ENCODE results near the gene TNRC6B. TPM values are rescaled to one million over a fixed set of nuclear protein-coding genes. Genes with fewer than 3 reads are reported as not detected.

Gene TNRC6B
- total and polyA plus RNA-seq, 5 donors from 2014 or later, result 50.6 to 144 (median 72.6) TPM

DNA sequence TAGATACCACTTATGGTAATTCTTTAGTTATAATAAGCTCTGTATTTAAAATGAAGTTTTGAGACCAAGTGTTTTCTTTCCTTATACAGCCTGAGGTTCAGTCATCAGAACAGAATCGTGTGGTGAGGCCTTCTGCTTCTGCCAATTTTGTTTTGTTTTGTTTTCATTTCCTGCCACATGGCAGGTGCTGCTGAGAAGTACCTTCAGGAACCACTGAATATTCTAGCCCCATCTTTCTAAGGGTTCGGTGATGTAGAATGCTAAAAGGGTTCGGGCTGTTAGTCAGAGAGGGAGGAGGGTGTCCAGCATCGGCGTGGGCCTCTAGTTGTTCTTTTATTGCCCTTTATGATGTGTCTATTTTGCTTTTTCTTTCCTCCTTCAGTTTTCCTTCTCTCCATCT, 25.8 kb downstream of the TNRC6B start:
- H3K27me3 ChIP-seq (ENCODE audit: control insufficient read depth, insufficient read depth, low read length), result no peaks in the 10 kb centered on the region
- no peaks in the 10 kb centered on the region for H3K9me3 Mint-ChIP-seq
- DNase-seq, result peak in 2 of 3 donors; percentile 62 to 74
- H3K4me1 Mint-ChIP-seq, result peaks cover 38 to 74% (median 66%) of the 10 kb centered on the region in 4 donors
- peak overlapping the region; percentile 11 to 68 (median 52) for H3K4me3 Mint-ChIP-seq
- peaks cover 39% of the 10 kb centered on the region for H3K4me1 ChIP-seq (ENCODE audit: control insufficient read depth, insufficient read depth, low read length, poor library complexity, severe bottlenecking)
- peak overlapping the region; percentile 63 for H3K27ac ChIP-seq (ENCODE audit: insufficient read depth, low read length, poor library complexity, severe bottlenecking)
- H3K36me3 Mint-ChIP-seq, result peaks cover 4% of the 10 kb centered on the region
- H3K27me3 Mint-ChIP-seq, result no peaks in the 10 kb centered on the region
- H3K4me3 ChIP-seq (ENCODE audit: low read depth, low read length), result peak overlapping the region; percentile 52
- peaks cover 7% of the 10 kb centered on the region for H3K36me3 ChIP-seq (ENCODE audit: control insufficient read depth, insufficient read depth, low read length)
- H3K9me3 ChIP-seq (ENCODE audit: control insufficient read depth in 2 of 2, low read length in 2 of 2), result no peaks in the 10 kb centered on the region
- H3K27ac Mint-ChIP-seq, result peak overlapping the region; percentile 87 to 96 (median 94)
- ATAC-seq (ENCODE audit: low read depth in 2 of 2), result peak; percentile 94 to 97

DNA sequence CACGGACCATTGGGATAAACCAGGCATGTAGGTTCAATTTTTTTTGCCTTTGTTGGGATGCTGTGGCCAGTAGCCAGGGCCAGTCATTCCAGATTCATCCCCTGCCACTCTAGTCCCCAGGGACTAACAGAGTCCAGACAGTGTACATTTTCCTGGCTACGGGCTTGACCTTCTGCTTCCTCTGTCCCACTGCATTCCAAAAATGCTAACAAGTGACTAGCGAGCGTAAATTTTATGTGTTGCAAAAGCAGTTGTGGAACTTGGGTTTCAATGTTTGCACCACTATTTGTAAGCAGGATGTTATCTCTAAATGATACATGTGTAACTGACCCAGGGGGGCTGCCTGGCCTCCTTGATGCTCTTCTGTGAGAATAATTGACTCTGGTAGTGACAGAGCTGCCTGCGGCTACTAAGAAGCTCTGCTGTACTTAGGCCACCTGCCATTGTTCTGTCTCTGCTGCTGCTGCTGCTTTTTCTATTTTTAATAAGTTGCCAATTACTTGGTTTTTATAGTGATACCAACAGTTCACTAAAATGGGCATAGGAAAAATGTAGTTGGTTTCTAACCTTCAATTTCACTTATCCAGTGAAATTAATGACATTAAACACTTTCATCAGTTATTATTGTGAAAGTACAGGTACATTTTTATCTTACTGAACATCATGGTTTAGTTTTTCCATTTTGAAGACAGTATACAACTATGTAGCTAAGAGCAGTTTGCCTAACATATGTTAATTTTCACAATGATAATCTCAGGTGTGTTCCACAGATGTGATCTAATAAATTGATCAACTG, 26.8 kb downstream of the TNRC6B start:
- Histone ChIP-seq H3K27me3 (ENCODE audit: control insufficient read depth, insufficient read depth, low read length) (no peaks in the 10 kb centered on the region), H3K36me3 (ENCODE audit: control insufficient read depth, insufficient read depth, low read length) (peaks cover 7% of the 10 kb centered on the region), H3K4me1 (ENCODE audit: control insufficient read depth, insufficient read depth, low read length, poor library complexity, severe bottlenecking) (peaks cover 41% of the 10 kb centered on the region), H3K27ac (ENCODE audit: insufficient read depth, low read length, poor library complexity, severe bottlenecking) (no peak overlapping the region), H3K4me3 (ENCODE audit: low read depth, low read length) (peak overlapping the region; percentile 52), H3K9me3 (ENCODE audit: control insufficient read depth in 2 of 2, low read length in 2 of 2) (no peaks in the 10 kb centered on the region)
- Mint-ChIP-seq H3K27ac (peak overlapping the region; percentile 41 to 94 (median 87)), H3K9me3 (no peaks in the 10 kb centered on the region), H3K4me1 (peaks cover 34 to 74% (median 62%) of the 10 kb centered on the region in 4 donors), H3K4me3 (peak overlapping the region in 2 of 4 donors; percentile 38 to 68), H3K27me3 (no peaks in the 10 kb centered on the region), H3K36me3 (peaks cover 4% of the 10 kb centered on the region)
- ATAC-seq (ENCODE audit: low read depth in 2 of 2) (no peak), DNase-seq (no peak)

DNA sequence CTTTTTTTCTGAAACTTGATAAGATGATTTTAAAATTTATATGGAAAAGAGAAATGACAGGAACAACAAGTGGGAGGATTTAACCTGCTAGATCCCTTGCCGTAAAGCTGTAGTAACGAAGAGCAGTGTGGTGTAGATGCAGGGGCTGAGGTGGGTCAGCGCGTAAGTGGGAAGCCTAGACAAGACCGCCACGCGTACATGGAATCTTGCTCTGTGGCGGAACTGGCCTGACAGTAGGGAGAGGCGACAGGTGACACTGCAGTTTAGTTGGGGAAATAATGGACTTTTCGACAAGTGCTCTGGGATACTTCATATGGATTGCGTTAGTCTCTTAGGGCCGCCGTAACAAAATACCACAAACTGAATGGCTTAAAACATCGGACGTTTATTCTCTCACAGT, 28.8 kb downstream of the TNRC6B start:
- peaks cover 4% of the 10 kb centered on the region for H3K36me3 Mint-ChIP-seq
- peaks cover 47% of the 10 kb centered on the region for H3K4me1 ChIP-seq (ENCODE audit: control insufficient read depth, insufficient read depth, low read length, poor library complexity, severe bottlenecking)
- no peaks in the 10 kb centered on the region for H3K9me3 ChIP-seq (ENCODE audit: control insufficient read depth in 2 of 2, low read length in 2 of 2)
- H3K36me3 ChIP-seq (ENCODE audit: control insufficient read depth, insufficient read depth, low read length), result peaks cover 5% of the 10 kb centered on the region
- peak overlapping the region; percentile 32 to 67 (median 59) for H3K27ac Mint-ChIP-seq
- H3K4me1 Mint-ChIP-seq, result peaks cover 46 to 86% (median 70%) of the 10 kb centered on the region in 4 donors
- no peaks in the 10 kb centered on the region for H3K27me3 Mint-ChIP-seq
- H3K27ac ChIP-seq (ENCODE audit: insufficient read depth, low read length, poor library complexity, severe bottlenecking), result no peak overlapping the region
- H3K9me3 Mint-ChIP-seq, result no peaks in the 10 kb centered on the region
- ATAC-seq (ENCODE audit: low read depth in 2 of 2) (no peak), DNase-seq (no peak)
- H3K4me3 Mint-ChIP-seq, result no peak overlapping the region
- H3K27me3 ChIP-seq (ENCODE audit: control insufficient read depth, insufficient read depth, low read length), result no peaks in the 10 kb centered on the region
- H3K4me3 ChIP-seq (ENCODE audit: low read depth, low read length), result no peak overlapping the region

DNA sequence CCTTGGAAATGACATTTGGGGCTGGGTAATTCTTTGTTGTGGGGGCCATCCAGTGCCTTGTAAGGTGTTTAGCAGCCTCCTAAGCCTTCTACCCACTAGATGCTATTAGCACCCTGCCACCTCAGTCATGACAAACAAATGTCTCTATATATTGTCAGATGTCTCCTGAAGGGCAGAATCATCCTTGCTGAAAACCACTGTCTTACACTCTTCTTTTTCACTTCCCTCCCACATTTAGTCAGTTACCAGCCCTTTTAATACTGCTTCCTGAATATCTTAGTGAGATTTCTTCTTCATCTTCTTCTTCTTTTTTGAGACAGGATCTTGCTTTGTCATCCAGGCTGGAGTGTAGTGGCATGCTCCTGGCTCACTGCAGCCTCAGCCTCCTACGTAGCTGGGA, 33.1 kb downstream of the TNRC6B start:
- Histone ChIP-seq H3K27me3 (ENCODE audit: control insufficient read depth, insufficient read depth, low read length) (no peaks in the 10 kb centered on the region), H3K27ac (ENCODE audit: insufficient read depth, low read length, poor library complexity, severe bottlenecking) (no peak overlapping the region), H3K4me3 (ENCODE audit: low read depth, low read length) (no peak overlapping the region), H3K4me1 (ENCODE audit: control insufficient read depth, insufficient read depth, low read length, poor library complexity, severe bottlenecking) (peaks cover 37% of the 10 kb centered on the region), H3K36me3 (ENCODE audit: control insufficient read depth, insufficient read depth, low read length) (peaks cover 10% of the 10 kb centered on the region), H3K9me3 (ENCODE audit: control insufficient read depth in 2 of 2, low read length in 2 of 2) (no peaks in the 10 kb centered on the region)
- DNase-seq, result no peak
- peaks cover 53 to 90% (median 65%) of the 10 kb centered on the region in 4 donors for H3K4me1 Mint-ChIP-seq
- H3K4me3 Mint-ChIP-seq, result no peak overlapping the region
- H3K27ac Mint-ChIP-seq, result peak overlapping the region in 2 of 3 donors; percentile 59 to 67
- no peaks in the 10 kb centered on the region for H3K9me3 Mint-ChIP-seq
- peak; percentile 23 to 49 for ATAC-seq (ENCODE audit: low read depth in 2 of 2)
- H3K36me3 Mint-ChIP-seq, result peaks cover 9% of the 10 kb centered on the region
- H3K27me3 Mint-ChIP-seq, result no peaks in the 10 kb centered on the region

DNA sequence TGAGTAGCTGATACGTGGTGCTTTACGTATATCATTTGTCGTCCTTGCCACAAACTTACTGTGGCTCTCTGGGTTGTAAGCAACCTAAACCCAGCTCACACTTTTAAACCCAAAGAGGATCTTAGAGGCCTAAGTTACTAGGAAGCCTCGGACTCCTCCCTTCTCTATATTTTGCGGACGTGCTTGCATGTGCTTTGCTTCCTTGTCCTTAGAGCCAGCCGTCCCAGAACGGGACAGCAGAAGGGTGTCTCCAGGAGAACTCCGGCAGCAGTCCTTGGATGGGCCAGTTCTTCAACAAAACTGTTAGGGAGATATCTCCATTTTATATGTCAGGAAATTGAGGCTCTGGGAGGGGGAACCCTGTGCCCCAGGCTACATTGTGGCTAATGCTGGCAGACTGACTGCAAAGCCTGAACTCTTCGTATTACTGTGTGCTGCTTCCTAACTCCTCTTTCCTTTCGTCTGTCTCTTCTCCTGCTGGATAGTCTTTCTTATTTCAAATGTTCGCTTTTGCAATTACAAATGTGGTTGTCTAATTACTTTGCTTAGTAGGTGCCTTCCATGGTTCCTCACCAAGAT, 33.8 kb downstream of the TNRC6B start:
- no peak for ATAC-seq (ENCODE audit: low read depth in 2 of 2)
- H3K27ac Mint-ChIP-seq, result peak overlapping the region in 2 of 3 donors; percentile 59 to 90
- H3K4me3 Mint-ChIP-seq, result peak overlapping the region in 1 of 4 donors; percentile 27
- Histone ChIP-seq H3K27me3 (ENCODE audit: control insufficient read depth, insufficient read depth, low read length) (no peaks in the 10 kb centered on the region), H3K4me3 (ENCODE audit: low read depth, low read length) (no peak overlapping the region), H3K36me3 (ENCODE audit: control insufficient read depth, insufficient read depth, low read length) (peaks cover 8% of the 10 kb centered on the region), H3K4me1 (ENCODE audit: control insufficient read depth, insufficient read depth, low read length, poor library complexity, severe bottlenecking) (peaks cover 44% of the 10 kb centered on the region), H3K9me3 (ENCODE audit: control insufficient read depth in 2 of 2, low read length in 2 of 2) (no peaks in the 10 kb centered on the region), H3K27ac (ENCODE audit: insufficient read depth, low read length, poor library complexity, severe bottlenecking) (no peak overlapping the region)
- no peaks in the 10 kb centered on the region for H3K27me3 Mint-ChIP-seq
- no peaks in the 10 kb centered on the region for H3K9me3 Mint-ChIP-seq
- peaks cover 56 to 92% (median 67%) of the 10 kb centered on the region in 4 donors for H3K4me1 Mint-ChIP-seq
- no peak for DNase-seq
- H3K36me3 Mint-ChIP-seq, result peaks cover 10% of the 10 kb centered on the region

DNA sequence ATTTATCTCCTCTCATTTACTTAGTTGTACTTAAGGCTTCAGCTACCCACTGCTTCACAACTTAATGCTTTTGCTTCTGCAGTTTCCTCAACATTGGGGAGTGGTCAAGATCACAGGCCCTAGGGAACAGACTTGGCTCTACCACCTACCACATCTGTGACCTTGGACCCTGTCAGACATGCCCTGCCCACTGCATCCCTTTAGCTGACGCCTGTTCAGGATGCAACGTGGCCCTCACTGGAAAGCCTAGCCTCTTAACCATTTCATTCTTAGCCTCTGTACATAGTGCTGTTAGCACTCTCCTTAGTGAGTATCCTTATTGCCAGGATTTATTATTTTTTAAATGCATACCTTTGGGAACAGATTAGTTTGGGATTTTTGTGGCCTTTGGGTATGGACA, 34.4 kb downstream of the TNRC6B start:
- Mint-ChIP-seq H3K27me3 (no peaks in the 10 kb centered on the region), H3K4me3 (no peak overlapping the region), H3K9me3 (no peaks in the 10 kb centered on the region), H3K36me3 (peaks cover 10% of the 10 kb centered on the region), H3K27ac (peak overlapping the region in 2 of 3 donors; percentile 59 to 90), H3K4me1 (peaks cover 56 to 93% (median 71%) of the 10 kb centered on the region in 4 donors)
- Histone ChIP-seq H3K36me3 (ENCODE audit: control insufficient read depth, insufficient read depth, low read length) (peaks cover 5% of the 10 kb centered on the region), H3K27me3 (ENCODE audit: control insufficient read depth, insufficient read depth, low read length) (no peaks in the 10 kb centered on the region), H3K4me3 (ENCODE audit: low read depth, low read length) (no peak overlapping the region), H3K27ac (ENCODE audit: insufficient read depth, low read length, poor library complexity, severe bottlenecking) (peak overlapping the region; percentile 3), H3K9me3 (ENCODE audit: control insufficient read depth in 2 of 2, low read length in 2 of 2) (no peaks in the 10 kb centered on the region), H3K4me1 (ENCODE audit: control insufficient read depth, insufficient read depth, low read length, poor library complexity, severe bottlenecking) (peaks cover 49% of the 10 kb centered on the region)
- DNase-seq, result no peak
- no peak for ATAC-seq (ENCODE audit: low read depth in 2 of 2)

DNA sequence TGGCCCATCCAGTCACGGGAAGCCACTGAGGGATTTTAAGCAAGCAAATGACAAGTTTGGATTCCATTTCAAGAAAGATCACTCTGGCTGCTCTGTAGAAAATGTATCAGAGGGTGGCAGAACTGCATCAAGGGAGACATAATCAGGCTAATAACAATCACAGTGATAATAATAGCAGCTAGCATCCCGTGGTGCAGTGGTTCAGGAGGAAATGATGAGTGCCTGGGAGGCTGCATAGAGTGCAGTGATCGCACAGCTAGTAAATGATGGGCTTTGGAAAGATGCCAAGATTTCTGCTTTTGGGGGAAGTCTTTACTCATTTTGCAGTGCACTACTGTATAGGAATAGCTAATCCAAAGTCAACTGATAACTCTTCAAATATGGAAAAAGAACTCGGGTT, 35.8 kb downstream of the TNRC6B start:
- no peak for DNase-seq

More for the DNA sequence above, 35.8 kb downstream of the TNRC6B start:
- H3K27ac ChIP-seq (ENCODE audit: insufficient read depth, low read length, poor library complexity, severe bottlenecking), result peak overlapping the region; percentile 34
- peaks cover 63% of the 10 kb centered on the region for H3K4me1 ChIP-seq (ENCODE audit: control insufficient read depth, insufficient read depth, low read length, poor library complexity, severe bottlenecking)
- Mint-ChIP-seq H3K27ac (peak overlapping the region; percentile 55 to 90 (median 88)), H3K9me3 (no peaks in the 10 kb centered on the region), H3K4me3 (peak overlapping the region in 3 of 4 donors; percentile 10 to 37 (median 37)), H3K27me3 (no peaks in the 10 kb centered on the region), H3K4me1 (peaks cover 59 to 95% (median 68%) of the 10 kb centered on the region in 4 donors), H3K36me3 (peaks cover 10% of the 10 kb centered on the region)
- no peaks in the 10 kb centered on the region for H3K27me3 ChIP-seq (ENCODE audit: control insufficient read depth, insufficient read depth, low read length)
- no peaks in the 10 kb centered on the region for H3K9me3 ChIP-seq (ENCODE audit: control insufficient read depth in 2 of 2, low read length in 2 of 2)
- H3K4me3 ChIP-seq (ENCODE audit: low read depth, low read length), result no peak overlapping the region
- peaks cover 5% of the 10 kb centered on the region for H3K36me3 ChIP-seq (ENCODE audit: control insufficient read depth, insufficient read depth, low read length)
- ATAC-seq (ENCODE audit: low read depth in 2 of 2), result peak; percentile 29 to 39

Measured in CD4-positive, CD25-positive, alpha-beta regulatory T cell (primary cell).